Subcutaneous abdominal adipose tissue (tissue), 5 donors: ENCODE results near the gene CBY2.

Experiments used
- H3K27ac ChIP-seq: one replicate; pipeline ENCODE4 v1.7.0; 2013; ENCODE audit warnings: low read depth, mild to moderate bottlenecking, inconsistent platforms, low read length, moderate library complexity
- H3K27me3 ChIP-seq, 5 donors: one replicate each; pipeline ENCODE4 v1.7.0; 2013; ENCODE audit warnings: low read length in 5 of 5, inconsistent platforms in 1 of 5; ENCODE audit not compliant: control insufficient read depth in 5 of 5, insufficient read depth in 4 of 5
- H3K36me3 ChIP-seq, 5 donors: one replicate each; pipeline ENCODE4 v1.7.0; 2013; ENCODE audit warnings: low read length in 5 of 5; ENCODE audit not compliant: control insufficient read depth in 5 of 5, insufficient read depth in 5 of 5
- H3K4me1 ChIP-seq, 5 donors: one replicate each; pipeline ENCODE4 v1.7.0; 2013; ENCODE audit warnings: low read length in 5 of 5, mild to moderate bottlenecking in 3 of 5, moderate library complexity in 1 of 5; ENCODE audit not compliant: control insufficient read depth in 5 of 5, insufficient read depth in 5 of 5
- H3K4me3 ChIP-seq, 5 donors: one replicate each; pipeline ENCODE4 v1.7.0; 2013; ENCODE audit warnings: low read length in 5 of 5, low read depth in 1 of 5
- H3K9ac ChIP-seq, 5 donors: one replicate each; pipeline ENCODE4 v1.7.0; 2013; ENCODE audit warnings: low read length in 5 of 5, mild to moderate bottlenecking in 4 of 5, moderate library complexity in 3 of 5
- H3K9me3 ChIP-seq, 5 donors: one replicate each; pipeline ENCODE4 v1.7.0; 2013; ENCODE audit warnings: low read length in 5 of 5; ENCODE audit not compliant: control insufficient read depth in 5 of 5
- donor health status: healthy.
- donor health status: healthy.
- donor health status: healthy.
- donor health status: healthy.
- donor health status: healthy.

The CBY2 gene

DNA sequence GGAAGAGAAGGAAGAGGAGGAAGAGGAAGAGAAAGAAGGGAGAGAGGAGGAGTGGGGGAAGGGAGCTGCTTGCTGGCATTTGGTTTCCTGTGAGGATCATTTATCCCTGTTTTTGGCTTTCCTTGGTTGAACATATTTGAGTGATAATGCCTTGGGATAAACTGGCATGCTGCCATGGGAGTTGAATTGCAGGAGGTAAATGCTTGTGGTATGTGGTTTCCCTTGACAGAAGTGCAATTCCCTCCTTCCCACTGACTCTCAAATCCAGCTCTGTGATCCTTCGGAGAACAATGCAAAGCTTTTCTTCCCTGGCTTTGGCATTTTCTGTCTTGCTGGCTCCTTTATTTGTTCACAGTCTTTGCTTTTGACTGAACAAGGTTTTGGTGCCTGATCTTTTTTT is 27.2 kb upstream of the CBY2 start:
- Histone ChIP-seq H3K4me3 (no peak overlapping the region), H3K4me1 (peaks cover 0 to 9% (median 0%) of the 10 kb centered on the region in 5 donors), H3K27ac (no peak overlapping the region), H3K9ac (no peak overlapping the region), H3K27me3 (no peaks in the 10 kb centered on the region), H3K36me3 (no peaks in the 10 kb centered on the region), H3K9me3 (no peaks in the 10 kb centered on the region)

DNA sequence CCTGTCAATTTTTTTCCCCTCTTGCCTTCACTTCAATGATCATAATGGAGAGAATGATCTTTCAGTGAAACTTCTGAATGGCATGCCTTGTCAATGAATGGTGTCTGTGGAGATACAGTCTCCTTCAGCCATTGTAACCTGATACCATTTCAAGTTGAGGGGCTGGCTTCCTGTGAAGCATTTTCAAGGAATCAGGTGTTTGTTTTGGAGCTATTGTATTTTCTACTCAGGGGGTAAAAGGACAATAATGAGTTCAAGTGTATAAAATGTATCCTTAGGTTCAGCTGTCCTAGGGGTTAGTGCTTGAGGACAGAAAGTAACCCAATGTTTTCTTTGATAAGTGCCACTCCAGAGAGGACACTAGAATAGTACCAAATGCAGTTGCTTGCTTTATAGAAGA is 23.8 kb upstream of the CBY2 start:
- no peaks in the 10 kb centered on the region for H3K9me3 ChIP-seq
- no peak overlapping the region for H3K9ac ChIP-seq
- peaks cover 0 to 9% (median 0%) of the 10 kb centered on the region in 5 donors for H3K4me1 ChIP-seq
- no peak overlapping the region for H3K4me3 ChIP-seq
- peaks cover 0 to 7% (median 0%) of the 10 kb centered on the region in 5 donors for H3K27me3 ChIP-seq
- no peak overlapping the region for H3K27ac ChIP-seq
- H3K36me3 ChIP-seq, result no peaks in the 10 kb centered on the region

DNA sequence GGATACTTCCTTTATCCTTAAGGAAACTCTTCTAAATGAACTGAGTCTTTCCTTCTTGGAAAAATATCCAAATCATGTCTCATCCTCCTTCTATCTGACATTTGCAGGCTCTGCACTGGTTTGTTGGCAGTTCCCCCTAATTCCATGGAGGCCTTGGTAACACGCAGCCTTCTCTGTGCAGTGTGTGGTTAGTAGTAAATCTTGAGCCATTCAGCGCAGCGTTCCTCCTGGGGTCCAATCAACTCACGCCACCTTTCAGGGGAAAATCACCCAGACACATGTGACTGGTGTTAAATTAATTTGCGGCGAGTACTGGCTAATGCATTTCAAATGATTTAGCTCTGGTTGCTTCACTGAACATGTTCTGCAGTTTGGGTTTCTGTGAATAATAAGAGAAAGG is 21.0 kb upstream of the CBY2 start:
- no peaks in the 10 kb centered on the region for H3K36me3 ChIP-seq
- peaks cover 0 to 7% (median 0%) of the 10 kb centered on the region in 5 donors for H3K27me3 ChIP-seq
- H3K9me3 ChIP-seq, result no peaks in the 10 kb centered on the region
- no peak overlapping the region for H3K27ac ChIP-seq
- peaks cover 0 to 9% (median 0%) of the 10 kb centered on the region in 5 donors for H3K4me1 ChIP-seq
- H3K4me3 ChIP-seq, result no peak overlapping the region
- no peak overlapping the region for H3K9ac ChIP-seq

DNA sequence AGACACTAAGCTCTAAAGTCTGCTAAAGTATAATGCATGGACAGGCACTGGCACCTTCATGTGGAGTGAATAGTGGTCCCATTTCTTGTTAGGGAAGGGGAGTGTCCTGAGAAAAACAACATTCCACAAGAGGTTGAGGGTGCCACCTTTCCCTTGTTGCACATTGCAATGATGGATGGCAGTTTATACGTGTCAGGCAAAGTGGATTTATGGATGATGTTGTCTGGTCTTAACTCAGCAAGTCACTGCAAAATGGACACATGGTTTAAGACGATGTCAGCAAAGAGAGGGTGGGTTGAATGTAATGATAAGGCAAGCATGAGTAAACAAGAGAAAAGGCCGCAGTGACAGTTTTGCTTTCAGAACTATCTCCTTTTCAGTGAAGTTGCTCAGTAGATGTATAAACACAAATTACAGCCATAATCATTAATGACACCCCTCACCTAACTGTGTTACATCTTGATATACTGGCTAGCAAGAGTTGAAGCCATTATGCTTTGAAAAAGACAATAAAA is 19.6 kb upstream of the CBY2 start:
- peaks cover 0 to 2% (median 0%) of the 10 kb centered on the region in 5 donors for H3K4me1 ChIP-seq
- H3K27me3 ChIP-seq, result peaks cover 0 to 7% (median 0%) of the 10 kb centered on the region in 5 donors

DNA sequence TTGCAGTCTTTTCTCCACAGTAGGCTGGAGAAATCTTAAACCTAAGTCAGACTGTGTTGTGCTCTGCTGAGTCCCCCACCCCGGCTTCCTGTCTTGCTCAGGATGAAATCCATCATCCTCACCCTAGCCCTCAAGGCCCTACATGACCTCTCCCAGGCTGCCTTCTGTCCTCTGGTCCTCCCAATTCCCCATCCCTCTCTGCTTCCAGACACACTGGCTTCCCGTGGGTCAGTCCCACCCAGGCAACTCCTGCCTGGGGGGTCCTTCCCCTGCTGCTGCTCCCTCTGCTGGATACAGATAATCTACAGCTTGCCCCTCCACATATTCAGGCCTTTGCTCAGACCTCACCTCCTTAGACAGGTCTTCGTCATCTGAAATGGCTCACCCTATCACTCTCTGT is 18.4 kb upstream of the CBY2 start:
- peaks cover 0 to 7% (median 0%) of the 10 kb centered on the region in 5 donors for H3K27me3 ChIP-seq
- no peak overlapping the region for H3K27ac ChIP-seq
- no peaks in the 10 kb centered on the region for H3K4me1 ChIP-seq
- no peaks in the 10 kb centered on the region for H3K9me3 ChIP-seq
- H3K9ac ChIP-seq, result no peak overlapping the region
- no peaks in the 10 kb centered on the region for H3K36me3 ChIP-seq
- no peak overlapping the region for H3K4me3 ChIP-seq

More for the DNA sequence above, 19.6 kb upstream of the CBY2 start:
- H3K9me3 ChIP-seq, result no peaks in the 10 kb centered on the region
- H3K4me3 ChIP-seq, result no peak overlapping the region
- H3K9ac ChIP-seq, result no peak overlapping the region
- H3K36me3 ChIP-seq, result no peaks in the 10 kb centered on the region
- H3K27ac ChIP-seq, result no peak overlapping the region

DNA sequence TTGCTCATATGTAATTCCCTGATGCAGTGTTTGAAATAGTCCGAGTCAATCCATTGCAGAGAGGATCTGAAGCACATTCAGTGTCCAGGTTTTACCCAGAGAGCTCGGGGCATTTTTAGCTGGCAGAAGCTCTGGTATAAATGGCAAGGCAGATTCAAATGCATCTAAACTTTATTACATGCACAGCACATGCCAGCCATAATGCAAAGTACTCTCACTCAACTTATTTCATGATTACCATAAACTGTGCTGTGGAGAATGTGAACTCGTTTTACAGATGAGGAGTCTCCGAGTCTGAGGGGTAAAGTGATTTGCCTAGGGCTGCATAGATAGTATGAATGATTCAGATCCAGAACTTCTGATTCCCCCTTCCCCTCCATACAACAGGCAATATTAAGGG is 13.5 kb upstream of the CBY2 start:
- Histone ChIP-seq H3K9ac (no peak overlapping the region), H3K27me3 (peaks cover 0 to 2% (median 0%) of the 10 kb centered on the region in 5 donors), H3K4me3 (no peak overlapping the region), H3K4me1 (no peaks in the 10 kb centered on the region), H3K36me3 (no peaks in the 10 kb centered on the region), H3K9me3 (peaks cover 0 to 5% (median 0%) of the 10 kb centered on the region in 5 donors), H3K27ac (no peak overlapping the region)

DNA sequence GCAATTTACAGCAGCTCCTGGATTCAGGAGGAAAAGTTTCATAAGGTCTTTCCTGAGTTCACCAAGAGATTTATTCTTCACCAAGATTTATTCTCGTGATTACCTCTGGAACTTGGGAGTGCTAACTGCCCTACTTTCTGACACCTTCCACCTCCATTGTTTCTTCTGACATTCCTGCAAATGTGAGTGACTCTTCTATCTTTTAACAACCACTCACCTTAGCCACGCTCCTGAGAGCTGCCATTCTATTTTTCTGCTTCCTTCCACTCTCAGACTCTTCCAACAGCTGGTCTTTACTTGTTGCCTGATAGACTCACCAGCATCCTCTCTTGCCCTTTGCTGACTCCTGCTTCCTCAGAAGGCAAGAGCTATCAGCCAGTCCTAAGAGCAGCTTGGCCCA is 11.5 kb upstream of the CBY2 start:
- H3K9me3 ChIP-seq, result peaks cover 0 to 5% (median 0%) of the 10 kb centered on the region in 5 donors
- H3K27ac ChIP-seq, result no peak overlapping the region
- H3K4me3 ChIP-seq, result no peak overlapping the region
- peaks cover 0 to 2% (median 0%) of the 10 kb centered on the region in 5 donors for H3K27me3 ChIP-seq
- no peak overlapping the region for H3K9ac ChIP-seq
- H3K4me1 ChIP-seq, result peaks cover 0 to 6% (median 0%) of the 10 kb centered on the region in 5 donors
- H3K36me3 ChIP-seq, result no peaks in the 10 kb centered on the region

DNA sequence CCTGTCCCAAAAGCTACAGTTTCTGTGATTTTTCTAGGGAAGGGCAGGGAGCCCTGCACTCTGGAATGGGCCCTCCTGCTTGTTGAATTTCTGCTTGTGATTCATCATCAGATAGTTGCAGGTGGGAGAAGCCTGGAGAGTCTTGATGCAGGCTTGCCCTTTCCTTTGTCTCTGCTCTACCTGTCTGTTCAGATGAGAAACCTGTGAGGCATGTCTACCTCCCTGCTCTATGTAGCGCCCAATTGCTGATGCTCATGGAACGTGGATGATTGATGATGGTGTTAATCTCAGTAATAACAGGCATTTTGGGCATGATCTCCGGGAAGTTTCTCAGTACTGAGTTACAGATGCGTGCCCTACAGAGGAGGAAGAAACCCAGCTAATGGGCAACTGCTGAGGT is 10.9 kb upstream of the CBY2 start:
- Histone ChIP-seq H3K9ac (no peak overlapping the region), H3K9me3 (peaks cover 0 to 5% (median 0%) of the 10 kb centered on the region in 5 donors), H3K4me3 (no peak overlapping the region), H3K4me1 (peaks cover 0 to 9% (median 0%) of the 10 kb centered on the region in 5 donors), H3K27me3 (peaks cover 0 to 2% (median 0%) of the 10 kb centered on the region in 5 donors), H3K27ac (no peak overlapping the region), H3K36me3 (no peaks in the 10 kb centered on the region)

DNA sequence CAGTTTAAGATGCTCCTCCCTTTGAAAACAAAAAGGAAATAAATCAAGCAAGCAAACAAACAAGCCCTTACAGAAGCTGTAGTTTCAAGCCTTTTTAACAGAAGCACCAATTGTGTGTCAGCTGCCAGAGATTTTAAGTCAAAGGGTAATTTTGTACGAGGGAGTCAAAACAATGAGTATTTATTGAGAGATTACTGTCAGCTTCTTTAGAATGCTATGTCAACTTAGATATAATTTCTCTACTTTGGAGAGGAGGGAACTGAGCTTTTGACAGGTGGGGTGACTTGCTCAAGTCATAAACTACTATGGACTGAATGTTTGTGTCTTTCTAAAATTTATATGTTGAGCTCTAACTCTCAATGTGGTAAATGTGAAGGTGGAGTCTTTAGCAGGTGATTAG is 10.5 kb upstream of the CBY2 start:
- Histone ChIP-seq H3K36me3 (no peaks in the 10 kb centered on the region), H3K27me3 (peaks cover 0 to 2% (median 0%) of the 10 kb centered on the region in 5 donors), H3K4me1 (peaks cover 0 to 12% (median 0%) of the 10 kb centered on the region in 5 donors), H3K9ac (no peak overlapping the region), H3K27ac (no peak overlapping the region), H3K4me3 (no peak overlapping the region), H3K9me3 (peaks cover 0 to 5% (median 0%) of the 10 kb centered on the region in 5 donors)

DNA sequence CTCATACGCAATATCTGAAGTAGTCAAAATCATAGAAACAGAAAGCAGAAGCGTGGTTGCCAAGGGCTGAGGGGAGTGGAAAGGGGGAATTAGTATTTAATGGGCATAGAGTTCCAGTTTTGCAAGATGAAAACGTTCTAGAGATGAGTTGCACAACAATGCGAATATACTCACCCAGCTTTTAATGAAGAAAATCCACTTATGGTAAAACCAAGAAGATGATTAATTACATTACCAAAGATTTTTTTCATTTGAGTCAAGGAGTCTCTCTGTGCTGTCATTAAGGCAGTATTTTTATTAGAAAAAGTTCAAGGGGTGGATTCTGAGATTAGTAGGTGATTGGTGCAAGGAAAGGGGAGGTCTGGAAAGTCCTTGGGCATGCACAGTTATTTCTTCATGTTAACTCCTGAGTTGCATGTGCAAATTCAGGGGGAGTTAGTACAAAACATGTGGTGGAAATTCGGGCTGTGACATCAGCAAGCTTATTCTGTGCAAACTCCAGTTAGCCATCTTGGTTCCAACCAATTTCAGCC is 6.9 kb upstream of the CBY2 start:
- peaks cover 0 to 5% (median 0%) of the 10 kb centered on the region in 5 donors for H3K9me3 ChIP-seq
- H3K9ac ChIP-seq, result no peak overlapping the region
- H3K27me3 ChIP-seq, result peaks cover 0 to 2% (median 0%) of the 10 kb centered on the region in 5 donors
- H3K36me3 ChIP-seq, result no peaks in the 10 kb centered on the region
- peak overlapping the region in 2 of 5 donors; percentile 1 to 33 for H3K4me3 ChIP-seq
- H3K27ac ChIP-seq, result peak overlapping the region; percentile 12
- H3K4me1 ChIP-seq, result peaks cover 0 to 15% (median 0%) of the 10 kb centered on the region in 5 donors
